NCI-H345 treated with DMSO at 0.1 percent for 48 hours (cell line): ENCODE measurements around the gene CUL5.

Experiments
- DNase-seq: peaks from one replicate; lab custom pipeline; 2025; ENCODE audit not compliant: unreplicated experiment; lab: John Stamatoyannopoulos, UW

Gene CUL5

DNA sequence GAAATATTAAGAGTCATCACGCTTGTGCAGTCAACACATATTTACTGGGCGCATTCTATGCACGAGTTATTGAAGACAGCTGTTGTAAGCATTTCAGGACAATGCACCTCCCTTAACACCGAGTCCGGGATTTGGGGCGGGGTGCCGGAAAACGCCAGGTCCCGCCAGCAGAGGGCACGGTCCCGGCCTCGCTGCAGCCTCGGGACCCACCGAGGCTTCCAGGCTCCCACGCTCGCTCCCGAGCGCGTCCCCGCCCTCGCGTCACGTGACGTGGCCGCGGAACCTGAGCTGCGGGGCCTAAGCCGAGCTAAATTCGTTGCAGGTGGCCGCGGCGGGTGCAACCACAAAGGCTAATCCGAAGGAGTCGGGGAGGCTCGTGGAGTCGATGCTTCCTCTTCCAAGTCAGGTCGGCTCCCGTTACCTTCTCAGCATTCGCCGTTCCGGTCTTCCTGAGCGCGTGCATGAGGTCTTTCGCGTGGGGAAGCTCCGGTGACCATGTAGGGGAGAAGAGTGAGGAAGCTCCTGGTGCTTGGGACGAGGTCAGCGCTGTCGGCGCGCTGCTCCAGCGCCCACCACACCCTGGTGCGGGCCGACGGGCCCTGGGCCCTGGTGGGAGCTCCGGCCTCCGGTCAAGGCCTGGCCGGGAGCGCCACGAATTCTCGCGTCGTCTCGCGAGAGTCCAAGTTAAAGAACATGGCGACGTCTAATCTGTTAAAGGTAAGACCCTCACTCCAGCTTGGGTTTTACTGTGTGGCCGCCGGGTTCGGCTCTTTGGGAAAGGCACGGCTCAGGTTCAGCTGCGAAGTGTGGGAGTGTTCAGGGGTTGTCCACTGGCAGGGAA is at the start of gene CUL5:
Gene CUL5 (plus strand): TSS at position 243 of the 841 bp plus-strand sequence. CDS start 451 bp downstream, at position 694.
- DNase-seq, result peak; percentile 74

DNA sequence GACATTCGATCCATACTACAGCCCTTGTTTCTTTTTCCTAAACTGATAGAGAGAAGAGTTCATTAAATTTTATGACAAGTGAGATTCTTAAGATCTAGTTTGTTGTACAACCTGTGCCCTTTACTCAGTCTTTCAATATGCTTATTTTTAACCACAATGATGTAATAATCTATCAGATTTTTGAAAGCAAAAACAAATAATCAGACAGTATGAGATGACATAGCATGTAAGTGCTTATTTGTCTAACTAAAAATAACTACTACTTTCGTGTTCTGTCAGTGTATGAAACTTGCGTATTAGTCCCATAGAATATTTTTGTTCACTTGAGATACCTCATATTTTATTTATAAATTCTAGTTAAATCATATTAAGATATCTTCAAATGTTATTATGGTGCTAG is 47.2 kb upstream of the CUL5 start:
- no peak for DNase-seq

DNA sequence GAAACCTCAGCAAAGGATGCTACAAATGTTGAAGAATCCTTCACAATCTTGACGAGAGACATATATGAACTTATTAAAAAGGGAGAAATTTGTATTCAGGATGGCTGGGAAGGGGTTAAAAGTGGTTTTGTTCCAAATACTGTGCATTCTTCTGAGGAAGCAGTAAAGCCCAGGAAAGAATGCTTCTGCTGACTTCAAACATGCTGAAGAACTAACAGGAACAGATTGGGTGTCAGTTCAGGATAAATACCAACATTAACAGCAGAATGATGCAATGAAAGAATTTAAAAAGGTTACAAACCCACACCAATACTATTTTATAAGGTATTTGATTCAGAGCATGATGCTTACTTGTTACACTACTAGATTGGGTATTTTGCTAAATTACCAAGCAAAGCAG is 46.5 kb upstream of the CUL5 start:
- DNase-seq, result no peak

DNA sequence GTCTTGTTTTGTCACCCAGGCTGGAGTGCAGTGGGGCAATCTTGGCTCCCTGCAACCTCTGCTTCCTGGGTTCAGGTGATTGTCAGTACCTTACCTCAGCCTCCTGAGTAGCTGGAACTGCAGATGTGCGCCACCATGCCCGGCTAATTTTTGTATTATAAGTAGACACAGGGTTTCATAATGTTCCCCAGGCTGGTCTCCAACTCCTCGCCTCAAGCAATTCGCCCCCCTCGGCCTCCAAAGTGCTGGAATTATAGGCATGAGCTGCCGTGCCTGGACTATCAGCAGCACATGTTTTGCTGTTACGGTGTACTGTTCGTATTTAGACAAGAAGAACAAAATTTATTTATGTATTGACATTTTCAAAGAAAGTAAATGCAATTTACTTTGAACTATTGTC is 45.6 kb upstream of the CUL5 start:
- no peak for DNase-seq

DNA sequence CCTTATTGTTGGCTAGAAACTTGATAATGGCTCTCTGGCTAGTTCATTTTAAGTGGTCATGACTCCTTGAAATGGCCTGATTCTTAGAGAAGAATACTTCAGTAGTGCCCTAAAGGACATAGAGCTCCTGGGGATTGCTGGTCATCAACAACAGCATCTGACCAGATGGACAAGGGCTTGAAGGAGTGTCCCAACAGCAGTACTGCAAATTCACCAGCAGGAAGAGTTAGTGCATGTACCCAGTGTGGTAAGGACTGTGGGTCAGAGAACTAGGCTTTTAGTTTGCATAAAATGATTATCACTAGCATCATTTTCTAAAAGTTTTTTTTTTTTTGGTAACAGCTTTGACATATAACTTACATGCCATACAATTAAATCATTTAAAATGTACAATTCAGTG is 39.5 kb upstream of the CUL5 start:
- DNase-seq, result no peak

DNA sequence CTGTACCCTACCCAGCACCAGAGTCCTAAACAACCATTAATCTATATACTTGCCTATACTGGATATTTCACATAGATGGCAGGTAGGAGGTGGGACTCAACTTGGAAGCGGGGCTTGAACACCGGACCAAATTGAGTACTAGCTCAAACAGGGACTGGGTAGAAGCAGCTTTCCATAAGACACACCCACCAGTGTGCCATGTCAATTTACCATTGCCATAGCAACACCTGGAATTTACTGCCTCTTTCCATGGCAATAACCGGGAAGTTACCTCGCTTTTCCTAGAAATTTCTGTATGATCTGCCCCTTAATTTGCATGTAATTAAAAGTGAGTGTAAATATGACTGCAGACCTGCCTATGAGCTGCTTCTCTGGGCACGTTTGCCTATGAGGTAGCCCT is 38.6 kb upstream of the CUL5 start:
- no peak for DNase-seq

DNA sequence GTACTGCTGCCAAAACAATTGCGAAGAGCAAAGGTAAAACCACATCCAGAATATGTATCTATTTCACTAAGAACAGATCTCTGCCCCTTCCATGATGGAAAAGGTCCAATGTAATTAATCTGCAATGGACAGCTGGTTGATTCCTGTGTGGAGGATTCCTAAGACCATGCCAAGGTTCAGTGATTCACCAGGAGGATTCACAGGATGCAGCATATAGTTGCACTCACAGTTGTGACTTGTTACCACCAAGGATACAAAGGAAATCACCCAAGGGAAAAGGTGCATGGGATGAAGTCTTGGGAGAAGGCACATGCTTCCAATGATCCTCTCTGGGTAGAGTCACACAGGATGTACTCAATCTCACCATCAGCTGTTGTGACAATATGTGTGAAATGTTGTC is 35.1 kb upstream of the CUL5 start:
- no peak for DNase-seq

DNA sequence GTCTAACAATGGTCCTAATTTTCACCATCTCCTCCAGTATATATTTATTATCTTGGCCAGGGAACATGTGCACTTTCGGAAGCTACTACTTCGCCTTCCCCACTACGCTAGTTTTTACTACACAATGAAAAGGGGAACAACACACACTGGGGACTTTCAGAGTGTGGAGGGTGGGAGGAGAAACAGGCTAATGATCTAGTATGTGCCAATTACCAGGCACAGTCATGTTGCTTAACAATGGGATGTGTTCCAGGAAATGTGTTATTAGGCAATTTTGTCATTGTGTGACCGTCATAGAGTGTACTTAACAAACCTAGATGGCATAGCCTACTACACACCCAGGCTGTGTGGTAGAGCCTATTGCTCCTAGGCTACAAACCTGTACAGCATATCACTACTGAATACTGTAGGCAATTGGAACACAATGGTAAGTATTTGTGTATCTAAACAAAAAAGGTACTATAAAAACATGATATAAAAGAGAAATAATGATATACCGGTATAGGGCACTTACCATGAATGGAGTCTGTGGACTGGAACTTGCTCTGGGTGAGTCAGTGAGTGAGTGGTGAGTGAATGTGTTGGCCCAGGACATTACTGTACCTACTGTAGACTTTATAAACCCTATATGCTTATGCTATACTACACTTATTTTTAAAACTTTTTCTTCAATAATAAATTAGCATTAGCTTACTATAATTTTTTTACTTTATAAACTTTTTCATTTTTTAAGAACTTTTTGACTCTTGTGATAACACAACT is 20.1 kb upstream of the CUL5 start:
- no peak for DNase-seq

DNA sequence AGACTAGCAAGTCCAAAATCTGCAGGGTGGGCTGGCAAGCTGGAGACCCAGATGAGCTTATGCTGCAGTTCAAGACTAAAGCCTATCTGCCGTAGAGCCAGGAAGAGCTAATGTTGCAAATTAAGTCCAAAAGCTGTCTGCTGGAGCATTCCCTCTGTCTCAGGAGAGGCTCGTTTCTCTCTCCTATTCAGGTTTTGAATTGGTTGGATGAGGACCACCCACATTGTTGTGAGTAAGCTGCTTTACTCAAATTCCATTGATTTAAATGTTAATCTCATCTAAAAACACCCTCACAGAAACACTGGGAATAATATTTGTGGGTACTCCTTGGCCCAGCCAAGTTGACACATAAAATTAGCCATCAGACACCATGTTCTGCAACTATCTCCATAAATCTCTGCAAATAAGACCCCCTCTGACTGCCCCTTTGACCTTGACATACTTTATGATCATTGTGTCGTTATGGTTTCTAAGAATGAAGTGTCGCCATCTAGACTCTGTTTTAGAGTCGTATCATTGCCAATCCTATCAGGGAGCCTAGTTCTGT is 16.8 kb upstream of the CUL5 start:
- DNase-seq, result no peak

DNA sequence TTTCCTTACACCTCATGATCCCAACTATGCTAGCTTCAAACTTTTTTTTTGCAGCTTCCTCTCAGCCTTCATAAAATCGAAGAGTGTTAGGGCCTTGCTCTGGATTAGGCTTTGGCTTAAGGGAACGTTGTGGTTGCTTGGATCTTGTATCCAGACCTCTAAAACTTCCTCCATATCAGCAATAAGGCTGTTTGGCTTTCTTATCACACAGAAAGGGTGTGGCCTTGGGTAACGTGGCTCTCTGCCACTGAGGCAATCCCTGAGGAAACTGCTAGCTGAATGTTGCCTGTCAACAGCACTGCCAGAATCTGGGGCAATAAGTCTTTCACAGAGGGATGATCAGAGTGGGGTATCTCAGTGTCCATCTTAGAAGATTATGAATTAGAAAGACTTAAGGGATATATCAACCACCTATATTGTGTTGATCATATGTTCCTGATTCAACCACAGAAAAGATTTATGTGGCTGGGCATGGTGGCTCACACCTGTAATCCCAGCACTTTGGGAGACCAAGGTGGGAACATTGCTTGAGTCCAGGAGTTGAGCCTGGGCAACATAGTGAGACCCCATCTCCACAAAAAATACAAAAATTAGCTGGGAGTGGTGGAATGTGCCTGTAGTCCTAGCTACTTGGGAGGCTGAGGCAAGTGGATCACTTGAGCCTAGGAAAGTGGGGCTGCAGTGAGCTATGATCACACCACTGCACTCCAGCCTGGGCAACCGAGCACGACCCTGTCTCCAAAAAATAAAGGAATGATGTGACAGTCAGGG is 12.5 kb upstream of the CUL5 start:
- no peak for DNase-seq

DNA sequence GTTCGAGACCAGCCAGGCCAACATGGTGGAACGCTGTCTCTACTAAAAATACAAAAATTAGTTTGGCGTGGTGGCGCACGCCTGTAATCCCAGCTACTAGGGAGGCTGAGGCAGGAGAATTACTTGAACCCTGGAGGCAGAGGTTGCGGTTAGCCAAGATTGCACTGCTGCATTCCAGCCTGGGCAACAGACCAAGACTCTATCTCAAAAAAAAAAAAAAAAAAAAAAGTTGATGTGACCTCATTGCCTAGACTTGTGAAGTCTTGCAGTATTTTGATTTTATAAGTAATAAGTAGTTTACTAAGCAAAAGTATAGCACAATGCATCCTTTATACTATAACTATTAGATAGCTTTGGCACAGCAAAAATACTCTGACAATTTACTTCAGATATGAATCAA is 9.9 kb upstream of the CUL5 start:
- no peak for DNase-seq

DNA sequence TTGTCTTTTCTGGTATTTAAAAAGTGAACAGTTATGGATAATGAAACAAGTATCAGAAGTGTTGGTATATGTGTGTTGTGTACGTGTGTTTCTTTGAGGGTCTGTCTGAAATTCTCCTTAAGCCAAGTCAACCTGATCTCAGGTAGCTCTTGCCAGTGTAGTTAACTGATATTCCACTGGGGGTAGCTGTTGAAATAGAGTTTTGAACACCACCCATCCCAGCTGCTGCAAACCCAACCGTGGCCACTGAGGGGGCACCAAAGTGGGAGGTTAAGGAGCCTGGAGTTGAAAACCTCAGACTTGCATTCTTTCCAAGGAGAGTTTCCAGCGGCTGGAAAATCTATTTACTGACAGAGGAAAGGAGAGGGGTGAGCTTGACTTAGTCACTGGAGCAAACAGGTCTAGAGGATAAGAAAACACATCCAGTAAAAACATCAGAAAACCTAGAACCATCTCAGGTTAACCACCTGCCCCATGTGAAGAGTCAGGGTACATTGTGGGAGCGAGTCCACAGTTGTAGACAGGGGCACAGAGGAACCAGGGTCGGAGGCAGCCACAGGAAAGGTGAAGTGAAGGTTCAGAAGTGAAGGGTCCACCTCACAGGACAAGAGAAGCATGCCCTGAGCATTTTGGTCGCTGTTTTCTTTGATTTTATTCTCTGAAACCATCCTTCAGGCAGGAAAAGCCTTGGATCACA is 8.8 kb upstream of the CUL5 start:
- no peak for DNase-seq

DNA sequence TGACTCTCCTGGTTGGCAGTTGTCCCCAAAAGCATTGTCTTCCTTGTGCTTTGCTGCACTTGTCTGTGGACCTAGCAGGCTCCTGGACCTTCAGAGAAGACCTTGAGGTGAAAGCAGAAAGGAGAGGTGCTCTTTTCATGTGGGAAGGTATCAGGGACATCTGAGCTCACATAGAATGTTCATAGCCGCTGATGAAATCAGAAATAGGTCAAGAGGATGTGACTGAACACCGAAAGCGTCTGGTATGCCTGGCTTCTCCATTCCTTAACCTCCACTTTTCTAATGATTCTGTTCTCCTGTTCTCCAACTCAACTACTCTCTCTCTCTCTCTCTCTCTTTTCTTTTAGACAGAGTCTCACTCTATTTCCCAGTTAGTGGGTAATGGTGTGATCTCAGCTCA is 6.2 kb upstream of the CUL5 start:
- no peak for DNase-seq

DNA sequence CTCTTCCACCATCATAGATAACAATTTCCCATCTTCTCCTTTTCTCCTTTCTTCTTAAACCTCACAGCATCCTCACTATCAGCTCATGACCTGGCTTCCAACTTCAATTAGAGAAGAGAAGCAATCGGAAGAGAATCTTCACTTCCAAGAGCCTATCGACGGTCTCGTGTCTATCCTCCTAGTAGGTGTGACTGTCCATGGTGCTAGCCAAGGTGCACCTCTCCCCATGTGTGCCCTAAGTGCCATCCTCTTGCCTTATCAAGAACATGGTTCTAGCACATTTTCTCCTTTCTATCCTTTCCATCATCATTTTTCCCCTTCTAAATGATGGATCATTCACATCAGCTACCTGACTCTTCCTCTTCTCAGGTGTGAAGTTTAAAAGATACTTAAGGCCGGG is 5.1 kb upstream of the CUL5 start:
- DNase-seq, result no peak

DNA sequence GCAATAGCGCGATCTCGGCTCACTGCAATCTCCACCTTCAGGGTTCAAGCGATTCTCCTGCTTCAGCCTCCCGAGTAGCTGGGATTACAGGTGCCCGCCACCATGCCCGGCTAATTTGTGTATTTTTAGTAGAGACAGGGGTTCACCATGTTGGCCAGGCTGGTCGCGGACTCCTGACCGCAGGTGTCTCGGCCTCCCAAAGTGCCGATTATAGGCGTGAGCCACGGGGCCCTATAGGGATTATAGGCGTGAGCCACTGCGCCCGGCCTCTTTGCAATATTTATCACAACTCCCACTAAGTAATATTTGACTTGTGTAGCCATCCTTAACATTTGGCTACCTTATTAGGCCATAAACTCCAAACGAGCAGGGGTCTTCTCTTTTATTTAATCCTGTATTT is 879 bp upstream of the CUL5 start:
- no peak for DNase-seq

DNA sequence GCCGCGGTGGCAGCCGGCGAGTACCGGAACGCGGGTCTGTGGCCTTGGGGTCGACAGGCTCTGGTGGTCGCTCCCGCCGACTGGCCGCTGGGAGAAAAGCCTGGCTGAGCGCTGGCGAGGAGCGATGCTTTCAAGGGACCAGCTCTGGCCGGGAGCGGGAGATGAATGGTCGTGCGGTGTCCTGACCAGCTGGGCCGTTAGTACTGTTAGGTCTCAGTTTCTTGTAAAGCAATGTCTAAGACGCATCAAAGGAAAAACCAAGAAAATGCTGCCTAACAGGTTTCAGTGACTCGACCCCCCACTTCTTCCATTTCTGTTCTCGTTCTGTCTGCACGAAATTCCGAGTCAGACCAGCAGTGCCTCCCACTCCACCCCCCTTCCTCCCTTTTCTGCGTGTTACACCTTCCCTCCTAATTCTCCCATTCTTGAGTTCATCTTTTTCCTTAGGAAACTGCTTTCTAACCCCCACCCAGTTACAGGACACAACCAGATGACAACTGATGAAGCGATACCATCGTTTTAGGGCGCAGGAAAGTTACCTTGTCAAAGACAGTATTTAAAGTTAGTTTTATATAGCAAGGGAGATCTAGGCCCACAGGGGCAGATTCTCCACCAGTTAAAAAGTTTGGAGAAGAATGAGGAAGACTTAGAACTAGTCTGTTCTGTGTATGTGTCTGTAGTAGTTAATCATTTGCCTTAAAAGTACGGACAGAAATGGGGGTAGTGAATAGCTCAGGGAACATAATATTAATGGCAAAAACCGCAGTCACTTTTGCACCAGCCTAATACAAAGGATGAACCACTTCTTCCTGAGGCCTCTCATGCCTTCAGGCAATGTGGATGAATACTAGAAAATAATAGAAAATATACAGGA is 1.0 kb downstream of the CUL5 start:
- DNase-seq, result no peak

DNA sequence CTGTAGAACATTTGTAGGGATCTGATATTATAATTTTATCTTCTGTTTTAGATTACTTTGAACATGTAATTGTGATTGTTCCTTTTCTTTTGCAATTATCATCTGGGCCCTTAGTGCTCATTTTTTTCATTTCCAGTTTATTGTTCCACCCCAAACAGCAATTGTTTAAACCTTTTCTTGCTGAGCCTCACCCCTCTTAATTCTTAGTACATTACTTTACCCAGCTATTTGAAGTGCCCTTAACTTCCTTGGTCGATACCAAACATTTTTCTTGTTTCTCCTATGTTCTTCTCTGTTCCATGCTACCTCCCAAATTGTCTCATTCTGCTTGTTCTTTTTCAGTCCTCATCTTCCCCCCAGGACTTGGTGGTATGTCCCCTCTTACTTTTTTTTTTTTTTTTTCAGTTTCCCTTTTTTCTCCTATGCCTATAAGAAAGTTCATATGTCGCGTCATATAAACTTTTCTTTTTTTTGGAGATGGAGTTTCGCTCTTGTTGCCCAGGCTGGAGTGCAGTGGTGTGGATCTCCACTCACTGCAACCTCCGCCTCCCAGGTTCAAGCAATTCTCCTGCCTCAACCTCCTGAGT is 3.5 kb downstream of the CUL5 start:
- DNase-seq, result no peak

DNA sequence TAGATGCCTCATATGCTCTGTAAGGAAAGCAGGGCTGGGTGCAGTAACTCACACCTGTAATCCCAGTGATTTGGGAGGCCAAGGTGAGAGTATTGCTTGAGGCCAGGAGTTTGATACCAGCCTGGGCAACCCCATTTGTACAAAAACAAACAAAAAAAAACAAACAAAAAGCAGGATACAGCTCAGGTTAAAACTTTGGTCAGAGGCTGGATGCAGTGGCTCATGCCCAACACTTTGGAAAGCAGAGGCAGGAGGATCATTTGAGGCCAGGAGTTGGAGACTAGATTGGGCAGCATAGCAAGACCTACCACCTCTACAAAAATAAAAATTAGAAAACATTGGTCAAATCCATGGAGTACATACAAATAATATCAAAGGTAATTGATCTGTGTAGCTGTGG is 7.9 kb downstream of the CUL5 start:
- no peak for DNase-seq

DNA sequence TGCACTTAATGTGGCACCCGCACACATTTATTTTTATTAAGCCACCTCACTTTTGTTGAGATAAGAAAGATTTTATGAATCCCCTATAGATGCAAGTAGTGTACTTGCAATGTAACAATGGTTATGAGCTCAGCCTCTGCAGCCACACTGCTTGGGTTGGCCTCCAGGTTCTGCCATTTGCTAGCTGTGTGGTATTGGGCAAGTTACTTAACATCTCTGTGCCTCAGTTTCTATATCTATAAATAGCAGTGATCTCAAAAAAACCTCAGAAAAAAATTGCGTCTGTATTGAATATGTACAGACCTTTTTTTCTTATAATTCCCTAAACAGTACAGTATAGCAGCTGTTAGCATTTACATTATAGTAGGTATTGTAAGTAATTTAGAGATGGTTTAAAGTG is 10.0 kb downstream of the CUL5 start:
- no peak for DNase-seq
